ENCODE data around the gene ZC3H6.

DNA sequence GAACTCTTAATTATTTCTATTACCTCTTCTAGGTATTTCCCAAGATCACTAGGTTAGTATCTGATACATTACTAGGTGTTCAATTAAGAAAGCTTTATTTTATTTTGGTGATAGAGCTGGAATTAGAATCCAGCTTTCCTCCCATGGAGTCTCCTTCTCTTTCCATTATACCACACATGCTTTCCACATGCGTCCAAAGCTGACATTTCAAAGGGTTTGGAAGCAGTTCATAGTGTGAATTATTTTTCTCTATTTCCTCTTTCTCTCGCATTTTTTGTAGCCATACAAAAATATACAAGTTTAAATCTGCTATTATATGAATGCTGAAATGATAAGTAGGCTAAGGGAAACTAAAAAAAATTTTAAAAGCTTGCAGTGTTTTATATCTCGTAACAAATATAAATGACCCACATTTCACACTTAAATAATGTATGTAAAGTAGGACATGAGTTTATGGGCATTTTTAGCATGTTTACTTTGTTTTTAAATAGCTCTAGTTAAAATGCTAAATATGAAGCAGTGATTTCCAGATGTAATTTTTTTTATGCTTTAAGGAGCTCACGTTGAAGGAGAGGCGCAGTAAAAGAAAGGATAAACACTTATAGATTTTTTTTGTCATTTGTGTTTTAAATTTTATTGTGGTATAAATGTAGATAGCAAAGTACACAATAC is 20.1 kb downstream of the ZC3H6 start:
- TF ChIP-seq, protein P1, sequence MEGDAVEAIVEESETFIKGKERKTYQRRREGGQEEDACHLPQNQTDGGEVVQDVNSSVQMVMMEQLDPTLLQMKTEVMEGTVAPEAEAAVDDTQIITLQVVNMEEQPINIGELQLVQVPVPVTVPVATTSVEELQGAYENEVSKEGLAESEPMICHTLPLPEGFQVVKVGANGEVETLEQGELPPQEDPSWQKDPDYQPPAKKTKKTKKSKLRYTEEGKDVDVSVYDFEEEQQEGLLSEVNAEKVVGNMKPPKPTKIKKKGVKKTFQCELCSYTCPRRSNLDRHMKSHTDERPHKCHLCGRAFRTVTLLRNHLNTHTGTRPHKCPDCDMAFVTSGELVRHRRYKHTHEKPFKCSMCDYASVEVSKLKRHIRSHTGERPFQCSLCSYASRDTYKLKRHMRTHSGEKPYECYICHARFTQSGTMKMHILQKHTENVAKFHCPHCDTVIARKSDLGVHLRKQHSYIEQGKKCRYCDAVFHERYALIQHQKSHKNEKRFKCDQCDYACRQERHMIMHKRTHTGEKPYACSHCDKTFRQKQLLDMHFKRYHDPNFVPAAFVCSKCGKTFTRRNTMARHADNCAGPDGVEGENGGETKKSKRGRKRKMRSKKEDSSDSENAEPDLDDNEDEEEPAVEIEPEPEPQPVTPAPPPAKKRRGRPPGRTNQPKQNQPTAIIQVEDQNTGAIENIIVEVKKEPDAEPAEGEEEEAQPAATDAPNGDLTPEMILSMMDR (conservative IDR thresholded peaks at IDR 0.05), result no peak
- no peak for TF ChIP-seq ZFX (IDR thresholded peaks at IDR 0.05)

Measured in C4-2B (cell line).